SK-N-SH treated with all-trans-retinoic acid at 6 μM for 48 hours (cell line): ENCODE measurements around the gene GHITM.

Source experiments
- ARNTL ChIP-seq: fragments of 450-650 bp; formaldehyde crosslinking; IDR thresholded peaks from 2 replicates; pipeline ENCODE4 v1.5.0; 2020; ENCODE audit warnings: low read depth, mild to moderate bottlenecking, moderate library complexity, borderline replicate concordance
- ESRRG ChIP-seq: fragments of 250-450 bp; sonication (Bioruptor Pico); IDR thresholded peaks from 2 replicates; pipeline ENCODE4 v1.6.1; 2021; ENCODE audit warnings: mild to moderate bottlenecking
- GLIS3 ChIP-seq: fragments of 250-450 bp; sonication (Bioruptor Pico); IDR thresholded peaks from 2 replicates; pipeline ENCODE4 v1.5.0; 2020; ENCODE audit warnings: mild to moderate bottlenecking, moderate library complexity
- RARB ChIP-seq: fragments of 250-450 bp; sonication (Bioruptor Pico); IDR thresholded peaks from 2 replicates; pipeline ENCODE4 v1.8.0; 2021; ENCODE audit warnings: mild to moderate bottlenecking, moderate library complexity
- TOX ChIP-seq: fragments of 250-450 bp; sonication (Bioruptor Pico); IDR thresholded peaks from 2 replicates; pipeline ENCODE4 v1.8.0; 2021; ENCODE audit warnings: mild to moderate bottlenecking, moderate library complexity, borderline replicate concordance
- TSHZ2 ChIP-seq: fragments of 250-450 bp; sonication (Bioruptor Pico); IDR thresholded peaks from 2 replicates; pipeline ENCODE4 v1.5.0; 2020; ENCODE audit warnings: mild to moderate bottlenecking, moderate library complexity
- ZC3H10 ChIP-seq: fragments of 250-450 bp; sonication (Bioruptor Pico); IDR thresholded peaks from 2 replicates; pipeline ENCODE4 v1.5.1; 2021; ENCODE audit warnings: mild to moderate bottlenecking, moderate library complexity
- ZNF565 ChIP-seq: fragments of 450-650 bp; formaldehyde crosslinking; conservative IDR thresholded peaks from 2 replicates; pipeline ENCODE4 v1.5.0; 2020; ENCODE audit warnings: low read depth, mild to moderate bottlenecking, moderate library complexity
- TF ChIP-seq, protein P1 (sequence below): fragments of 250-450 bp; sonication (Bioruptor Pico); IDR thresholded peaks from 2 replicates; pipeline ENCODE4 v1.8.0; 2021; ENCODE audit warnings: low read depth, mild to moderate bottlenecking, moderate library complexity, borderline replicate concordance
- TF ChIP-seq, protein P2 (sequence below): fragments of 250-450 bp; sonication (Bioruptor Pico); IDR thresholded peaks from 2 replicates; pipeline ENCODE4 v1.5.1; 2021; ENCODE audit warnings: mild to moderate bottlenecking, moderate library complexity

GRCh38 chr10:84135836-84136235 lies 3.5 kb upstream of the GHITM start:
- TF ChIP-seq RARB (CRISPR knock-in tag), result no peak
- no peak for TF ChIP-seq ARNTL (CRISPR knock-in tag)
- TF ChIP-seq TOX, result no peak
- TF ChIP-seq ZNF565 (CRISPR knock-in tag), result no peak
- no peak for TF ChIP-seq ESRRG (CRISPR knock-in tag)
- no peak for TF ChIP-seq TSHZ2 (CRISPR knock-in tag)
- TF ChIP-seq ZC3H10 (CRISPR knock-in tag), result no peak
- TF ChIP-seq, protein P1, sequence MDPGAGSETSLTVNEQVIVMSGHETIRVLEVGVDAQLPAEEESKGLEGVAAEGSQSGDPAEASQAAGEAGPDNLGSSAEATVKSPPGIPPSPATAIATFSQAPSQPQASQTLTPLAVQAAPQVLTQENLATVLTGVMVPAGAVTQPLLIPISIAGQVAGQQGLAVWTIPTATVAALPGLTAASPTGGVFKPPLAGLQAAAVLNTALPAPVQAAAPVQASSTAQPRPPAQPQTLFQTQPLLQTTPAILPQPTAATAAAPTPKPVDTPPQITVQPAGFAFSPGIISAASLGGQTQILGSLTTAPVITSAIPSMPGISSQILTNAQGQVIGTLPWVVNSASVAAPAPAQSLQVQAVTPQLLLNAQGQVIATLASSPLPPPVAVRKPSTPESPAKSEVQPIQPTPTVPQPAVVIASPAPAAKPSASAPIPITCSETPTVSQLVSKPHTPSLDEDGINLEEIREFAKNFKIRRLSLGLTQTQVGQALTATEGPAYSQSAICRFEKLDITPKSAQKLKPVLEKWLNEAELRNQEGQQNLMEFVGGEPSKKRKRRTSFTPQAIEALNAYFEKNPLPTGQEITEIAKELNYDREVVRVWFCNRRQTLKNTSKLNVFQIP, result no peak
- no peak for TF ChIP-seq GLIS3 (CRISPR knock-in tag)
- TF ChIP-seq, protein P2, sequence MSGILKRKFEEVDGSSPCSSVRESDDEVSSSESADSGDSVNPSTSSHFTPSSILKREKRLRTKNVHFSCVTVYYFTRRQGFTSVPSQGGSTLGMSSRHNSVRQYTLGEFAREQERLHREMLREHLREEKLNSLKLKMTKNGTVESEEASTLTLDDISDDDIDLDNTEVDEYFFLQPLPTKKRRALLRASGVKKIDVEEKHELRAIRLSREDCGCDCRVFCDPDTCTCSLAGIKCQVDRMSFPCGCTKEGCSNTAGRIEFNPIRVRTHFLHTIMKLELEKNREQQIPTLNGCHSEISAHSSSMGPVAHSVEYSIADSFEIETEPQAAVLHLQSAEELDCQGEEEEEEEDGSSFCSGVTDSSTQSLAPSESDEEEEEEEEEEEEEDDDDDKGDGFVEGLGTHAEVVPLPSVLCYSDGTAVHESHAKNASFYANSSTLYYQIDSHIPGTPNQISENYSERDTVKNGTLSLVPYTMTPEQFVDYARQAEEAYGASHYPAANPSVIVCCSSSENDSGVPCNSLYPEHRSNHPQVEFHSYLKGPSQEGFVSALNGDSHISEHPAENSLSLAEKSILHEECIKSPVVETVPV (CRISPR knock-in tag), result no peak
